ENCODE measurements around the gene MAGEB3. TPM values are rescaled to one million over a fixed set of nuclear protein-coding genes. Genes with fewer than 3 reads are reported as not detected.

The MAGEB3 gene
- total RNA-seq, 2 experiments from 2014 or later = not detected

- POLR2A ChIA-PET = no interaction called here
- CTCF ChIA-PET = no interaction called here
These were observed 45.0 kb downstream of the MAGEB3 start for GRCh38 chrX:30275498-30275897.

- CTCF ChIA-PET = no interaction called here
These were observed 47.9 kb downstream of the MAGEB3 start for GRCh38 chrX:30278365-30278764.

GRCh38 chrX:30280428-30280827, 50.0 kb downstream of the MAGEB3 start:
- CTCF ChIA-PET = no interaction called here
- POLR2A ChIA-PET = no interaction called here

More at GRCh38 chrX:30278365-30278764, 47.9 kb downstream of the MAGEB3 start:
- POLR2A ChIA-PET = no interaction called here

- ChIA-PET POLR2A (no interaction called here), CTCF (no interaction called here)
These were observed 52.1 kb downstream of the MAGEB3 start for GRCh38 chrX:30282527-30282926.

GRCh38 chrX:30283456-30284200, 53.2 kb downstream of the MAGEB3 start:
- ChIA-PET POLR2A (no interaction called here), CTCF (no interaction called here)

Other genes starting within 250 kb of the MAGEB3 start
- gene MAGEB2, start 15.1 kb upstream of the MAGEB3 start, total RNA-seq = not detected
- gene MAGEB4, start 11.3 kb downstream of the MAGEB3 start, total RNA-seq = not detected
- gene MAGEB1, start 16.5 kb downstream of the MAGEB3 start, total RNA-seq = not detected
- gene NR0B1, start 78.7 kb downstream of the MAGEB3 start, total RNA-seq = not detected

Measured in activated CD8-positive, alpha-beta memory T cell treated with anti-CD3 and anti-CD28 coated beads for 36 hours (primary cell).